ENCODE data around the gene TGM1. TPM values are rescaled to one million over a fixed set of nuclear protein-coding genes. Genes with fewer than 3 reads are reported as not detected.

Gene TGM1
- total RNA-seq, 1 donor from 2014 or later = 0.45 TPM

DNA sequence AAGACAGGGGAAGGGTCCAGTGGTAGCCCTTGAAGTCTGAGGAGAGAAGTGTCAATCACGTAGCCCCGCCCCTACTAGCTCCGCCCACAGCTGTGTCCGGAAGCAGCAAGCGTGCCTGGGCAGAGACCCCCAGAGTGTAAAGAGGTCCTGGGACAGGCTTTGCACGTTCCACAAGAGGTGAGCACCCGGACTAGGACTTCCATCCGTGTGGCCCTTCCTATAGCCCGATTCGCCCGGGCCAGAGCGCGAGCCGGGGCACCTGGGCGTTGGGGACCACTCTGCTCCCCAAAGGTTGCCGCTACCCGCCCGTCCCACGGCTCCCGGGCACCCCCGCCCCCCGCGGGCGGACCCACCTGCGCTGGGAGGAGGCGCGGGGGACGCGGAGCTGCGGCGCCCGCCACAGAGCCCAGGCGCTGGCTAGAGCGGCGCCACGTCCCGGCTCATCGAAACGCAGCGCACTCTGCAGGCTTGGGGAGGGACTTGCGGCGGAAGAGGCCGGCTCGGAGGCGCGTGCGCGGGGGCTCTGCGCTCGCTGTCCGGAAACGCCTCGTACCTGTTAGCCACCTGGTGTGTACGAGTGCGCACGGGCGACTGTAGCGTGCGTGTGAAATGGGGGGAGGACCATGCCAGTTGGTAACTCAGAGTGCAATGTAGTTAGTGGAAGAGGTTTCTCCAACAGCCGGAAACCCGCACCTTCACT, 8.3 kb upstream of the TGM1 start, which contains the start of gene RABGGTA:
Gene RABGGTA (minus strand): TSS at position 464 of the 700 bp plus-strand sequence. CDS start 482 bp downstream, outside the sequence.
- peak; percentile 58 for DNase-seq (ENCODE audit: low read depth)

DNA sequence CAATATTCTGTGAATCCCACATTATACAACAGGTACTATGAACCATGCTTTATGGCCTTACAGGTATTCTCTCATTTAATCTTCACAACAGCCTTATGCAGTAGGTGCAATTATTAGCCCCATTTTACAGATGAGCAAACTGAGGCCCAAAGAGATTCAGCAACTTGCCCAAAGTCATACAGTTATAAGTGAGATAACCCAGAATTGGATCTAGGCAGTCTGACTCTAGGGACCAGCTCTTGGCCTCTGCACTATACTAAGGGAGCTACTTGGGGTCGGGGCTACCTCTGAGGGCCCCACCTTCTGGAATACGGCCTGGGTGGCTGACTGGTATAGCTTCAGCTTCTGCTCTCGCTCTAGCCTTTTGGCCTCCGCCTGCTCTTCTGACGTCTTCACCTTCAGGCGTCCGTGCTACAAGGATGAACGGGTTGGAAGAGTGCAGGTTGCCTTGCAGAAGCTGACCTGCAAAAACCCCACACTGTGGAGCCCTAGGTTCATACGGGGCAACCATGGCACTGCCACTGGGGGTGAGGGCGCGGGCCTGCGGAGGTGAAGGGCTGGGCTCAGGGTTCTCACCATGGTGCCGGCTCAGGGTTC, 7.7 kb upstream of the TGM1 start:
- DNase-seq (ENCODE audit: low read depth) = no peak

DNA sequence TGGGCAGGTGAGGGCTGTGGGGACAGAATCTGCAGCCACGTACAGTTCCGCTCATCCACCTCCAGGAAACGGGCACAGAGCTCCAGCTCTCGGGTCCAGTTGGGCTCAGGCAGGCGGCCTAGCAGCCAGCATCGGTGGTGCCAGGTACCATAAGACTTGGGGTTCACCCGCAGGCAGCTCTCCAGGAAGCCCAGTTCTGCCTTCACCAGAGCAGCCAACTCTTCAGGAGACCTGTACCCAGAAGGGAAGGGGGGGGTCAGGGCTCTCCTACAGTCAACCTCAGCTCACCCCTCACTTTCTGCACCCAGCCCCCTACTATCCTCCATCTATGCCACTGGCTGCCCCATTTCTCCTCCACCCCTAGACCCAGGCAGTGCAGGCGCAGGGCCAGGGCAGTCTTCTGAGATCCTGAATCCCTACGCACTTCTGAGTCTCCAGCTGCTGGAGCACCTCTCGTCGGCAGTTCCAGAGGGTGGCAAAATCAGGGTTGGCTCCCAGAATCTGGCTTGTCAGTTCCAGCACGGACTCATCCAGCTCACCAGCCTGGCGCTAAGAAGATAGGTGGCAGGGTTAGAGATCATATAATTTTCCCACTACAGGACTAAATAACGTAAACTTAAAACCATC, 7.0 kb upstream of the TGM1 start:
- DNase-seq (ENCODE audit: low read depth) = no peak

DNA sequence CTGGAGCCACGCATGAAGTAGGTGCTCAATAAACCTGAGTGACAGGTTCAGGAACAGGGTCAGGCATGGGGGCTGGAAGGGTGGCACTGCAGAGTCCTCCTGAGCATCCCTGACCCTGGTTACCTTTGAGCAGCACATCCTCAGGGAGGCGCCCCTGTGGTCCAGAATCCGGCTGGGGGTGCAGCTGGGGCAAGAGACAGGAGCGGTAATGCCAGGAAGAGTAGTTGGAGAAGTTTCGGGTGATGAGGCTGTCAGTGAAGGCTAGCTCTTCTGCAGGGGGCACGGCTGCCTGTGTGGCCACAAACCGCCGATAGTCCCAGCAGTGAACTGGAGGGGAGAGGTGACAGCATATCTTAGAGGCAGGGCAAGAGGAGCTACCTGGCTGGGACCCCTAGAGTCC, 6.4 kb upstream of the TGM1 start:
- DNase-seq (ENCODE audit: low read depth) = no peak

DNA sequence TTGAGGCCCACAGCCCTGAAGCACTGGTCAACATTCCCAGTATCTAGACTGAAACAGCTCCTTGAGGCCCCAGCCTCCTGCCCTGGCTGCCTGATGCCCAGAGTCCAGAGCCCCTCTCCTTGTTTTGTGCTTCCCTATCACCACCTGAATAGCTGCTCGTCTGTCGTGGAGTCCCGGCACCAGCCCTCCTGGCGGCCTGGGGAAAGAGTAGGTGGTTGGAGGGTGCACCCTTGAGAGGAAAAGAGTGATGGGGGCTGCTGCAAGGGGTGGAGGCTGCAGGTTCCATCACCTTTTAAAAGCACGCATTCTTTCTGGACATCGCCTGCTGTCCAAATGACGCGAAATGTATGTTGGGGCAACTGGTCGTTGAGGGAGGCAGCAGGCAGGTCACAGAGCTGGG, 5.2 kb upstream of the TGM1 start:
- DNase-seq (ENCODE audit: low read depth) = no peak

DNA sequence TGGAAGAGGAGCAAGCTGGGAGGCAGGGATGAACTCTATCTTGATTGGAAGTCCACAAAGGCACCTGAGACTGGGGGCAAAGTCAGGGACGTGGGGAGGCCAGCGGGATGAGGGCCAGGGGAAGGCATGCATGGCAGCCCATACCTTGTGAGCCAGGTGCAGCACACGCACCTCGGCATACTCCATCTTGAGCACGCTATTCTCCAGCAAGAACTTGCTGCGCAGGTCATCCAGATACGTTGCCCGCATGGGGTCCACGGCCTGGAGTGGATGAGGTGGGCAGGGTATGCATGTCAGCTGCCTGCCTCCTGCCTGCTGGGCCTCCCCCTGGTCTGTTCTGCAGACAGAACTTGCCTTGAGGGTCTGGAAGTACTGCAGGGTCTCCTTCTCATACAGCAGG, 4.5 kb upstream of the TGM1 start:
- DNase-seq (ENCODE audit: low read depth) = no peak

DNA sequence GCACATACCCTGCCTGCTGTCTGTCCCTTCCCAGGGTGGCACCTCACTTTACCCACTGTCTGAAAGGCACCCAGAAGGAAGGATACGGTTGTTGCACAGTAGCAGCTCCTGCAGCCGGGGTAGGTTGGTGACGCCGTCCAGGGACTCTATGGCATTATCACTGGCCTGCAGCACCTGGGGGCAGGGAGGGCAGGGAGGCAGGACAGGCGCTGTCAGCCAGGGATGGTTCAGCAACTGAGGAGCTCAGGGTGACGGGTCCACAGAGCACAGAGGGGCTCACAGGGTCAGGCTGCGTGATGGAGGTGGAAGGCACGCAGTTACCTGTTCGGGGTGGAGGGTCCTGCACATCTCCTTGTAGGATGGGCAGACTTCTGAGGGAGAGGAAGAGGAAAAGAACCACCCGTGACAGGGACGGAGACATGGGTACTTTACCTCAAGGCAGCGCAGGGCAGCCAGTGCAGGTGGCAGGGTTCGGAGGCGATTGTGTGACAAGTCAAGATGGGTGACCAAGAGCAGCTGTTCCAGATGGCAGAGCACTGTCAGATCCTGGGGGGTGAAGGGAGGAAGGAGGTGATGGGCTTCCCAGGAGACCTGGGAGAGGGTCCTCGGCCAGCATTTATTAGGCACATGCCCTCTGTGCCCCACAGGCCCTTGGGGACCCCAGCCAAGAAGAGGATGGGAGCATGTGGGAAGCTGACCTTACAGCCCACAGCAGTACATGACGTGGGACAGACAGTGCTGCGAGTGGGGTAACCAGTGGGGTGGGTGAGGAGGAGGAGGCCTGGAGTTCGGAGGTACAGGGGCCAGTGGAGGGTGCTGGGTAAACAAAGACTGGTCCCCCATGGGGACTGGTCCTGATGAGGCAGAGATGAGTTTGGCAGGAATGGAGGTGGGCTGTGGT, 3.6 kb upstream of the TGM1 start:
- DNase-seq (ENCODE audit: low read depth) = no peak

DNA sequence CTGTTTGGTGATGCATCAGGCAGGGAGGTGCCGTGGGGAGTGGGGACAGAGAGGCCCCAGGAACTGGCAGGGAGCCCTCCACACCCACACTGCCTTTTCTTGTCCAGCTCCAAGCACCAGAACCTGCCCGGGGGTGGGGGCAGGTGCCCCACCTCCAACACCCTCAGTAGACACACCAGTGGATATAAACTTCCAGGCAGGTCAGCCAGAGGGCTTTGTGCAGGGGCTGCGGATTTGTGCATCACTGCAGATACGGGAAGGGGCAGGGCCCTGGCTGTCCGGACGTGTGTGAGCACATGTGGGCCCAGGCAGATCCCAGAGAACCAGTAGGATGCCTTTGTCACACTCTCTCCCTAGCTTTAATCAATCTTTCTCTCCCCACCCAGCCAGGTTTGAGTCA, 1.3 kb upstream of the TGM1 start:
- no peak for DNase-seq (ENCODE audit: low read depth)

DNA sequence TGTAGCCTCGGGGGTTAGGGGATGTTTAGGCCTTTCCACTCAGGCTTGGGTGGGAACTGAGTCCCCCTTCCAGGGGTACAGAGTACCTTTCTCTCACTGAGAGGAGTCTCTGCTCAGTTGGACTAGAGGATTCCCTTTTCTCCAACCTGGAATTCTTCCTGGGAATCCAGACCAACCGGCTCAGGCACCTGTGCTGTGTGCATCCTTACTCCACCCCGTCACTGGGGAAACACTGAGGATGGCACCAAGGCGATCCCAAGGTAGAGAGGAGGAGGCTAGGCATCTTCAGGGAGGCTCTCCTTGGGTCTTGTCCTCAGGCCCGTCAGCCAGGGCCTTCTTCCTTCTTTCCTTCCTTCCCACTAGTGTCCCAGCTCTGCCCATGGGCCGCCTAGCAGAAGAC, 871 bp upstream of the TGM1 start:
- DNase-seq (ENCODE audit: low read depth) = no peak

DNA sequence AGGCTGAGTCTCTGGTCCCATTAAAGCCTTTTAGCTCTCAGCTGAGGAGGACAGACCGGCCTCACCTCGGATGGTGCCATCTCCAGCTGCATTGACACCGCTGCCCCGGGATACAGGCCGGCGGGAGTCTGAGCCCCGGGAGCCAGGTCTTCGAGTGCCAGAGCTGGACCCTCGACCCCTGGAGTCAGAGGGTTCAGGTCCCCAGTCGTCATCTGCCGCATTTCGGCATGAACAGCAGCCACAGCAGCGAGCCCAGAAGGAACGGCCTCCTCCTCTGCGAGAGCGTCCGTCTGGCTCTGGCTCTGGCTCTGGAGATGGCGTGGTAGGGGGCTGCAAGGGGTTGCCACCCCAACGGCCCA, 1.0 kb downstream of the TGM1 start:
- no peak for DNase-seq (ENCODE audit: low read depth)

DNA sequence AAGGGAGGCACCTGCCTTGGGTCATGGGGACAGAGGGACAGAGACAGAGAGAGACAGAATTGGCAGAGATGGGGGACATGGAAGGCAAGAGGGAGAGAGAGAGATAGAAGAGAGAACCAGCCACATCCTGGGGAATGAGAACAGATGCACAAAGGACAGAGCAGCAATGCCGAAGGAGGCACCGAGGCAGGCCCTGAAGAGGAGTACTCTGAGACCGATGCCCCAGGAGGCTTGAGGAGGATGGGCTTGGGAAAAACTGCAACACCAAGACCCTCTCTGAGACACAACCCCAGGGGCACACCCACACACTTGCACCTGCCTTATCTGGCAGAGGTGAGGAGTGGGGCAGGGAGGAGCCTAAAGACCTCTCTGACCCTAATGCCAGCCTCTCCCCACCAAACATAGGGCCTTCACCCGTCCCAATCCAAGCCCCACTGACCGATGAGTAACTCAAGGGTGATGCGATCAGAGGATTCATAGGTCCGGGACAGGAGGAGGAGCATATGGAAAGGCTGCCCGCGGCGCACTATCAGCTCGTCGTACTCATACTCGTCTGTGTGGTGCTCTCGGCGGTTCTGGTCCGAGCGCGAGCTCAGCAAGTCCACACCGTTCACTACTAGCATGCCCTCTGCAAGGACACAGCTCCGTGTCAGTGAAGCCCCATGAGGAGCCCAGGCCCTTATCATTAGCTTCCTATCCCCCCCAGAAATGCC, 1.6 kb downstream of the TGM1 start:
- no peak for DNase-seq (ENCODE audit: low read depth)

DNA sequence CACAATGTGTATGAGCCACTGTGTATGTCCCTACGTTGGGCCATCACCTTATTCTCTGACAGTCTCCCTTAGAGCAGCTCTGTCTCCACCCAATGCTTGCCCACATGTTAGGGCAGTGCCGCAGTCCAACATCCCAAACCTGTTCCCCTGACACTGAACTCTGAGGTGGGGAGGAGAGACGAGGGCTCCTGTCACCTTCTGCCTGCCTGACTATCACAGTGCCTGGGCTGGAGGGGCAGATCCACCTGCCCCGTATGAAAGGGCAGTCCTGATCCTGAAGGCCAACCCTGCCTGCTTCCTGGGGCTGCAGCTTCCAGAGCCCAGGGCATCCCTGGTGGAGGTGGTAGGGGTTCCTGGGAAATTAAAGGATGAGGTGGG, 2.2 kb downstream of the TGM1 start:
- no peak for DNase-seq (ENCODE audit: low read depth)

DNA sequence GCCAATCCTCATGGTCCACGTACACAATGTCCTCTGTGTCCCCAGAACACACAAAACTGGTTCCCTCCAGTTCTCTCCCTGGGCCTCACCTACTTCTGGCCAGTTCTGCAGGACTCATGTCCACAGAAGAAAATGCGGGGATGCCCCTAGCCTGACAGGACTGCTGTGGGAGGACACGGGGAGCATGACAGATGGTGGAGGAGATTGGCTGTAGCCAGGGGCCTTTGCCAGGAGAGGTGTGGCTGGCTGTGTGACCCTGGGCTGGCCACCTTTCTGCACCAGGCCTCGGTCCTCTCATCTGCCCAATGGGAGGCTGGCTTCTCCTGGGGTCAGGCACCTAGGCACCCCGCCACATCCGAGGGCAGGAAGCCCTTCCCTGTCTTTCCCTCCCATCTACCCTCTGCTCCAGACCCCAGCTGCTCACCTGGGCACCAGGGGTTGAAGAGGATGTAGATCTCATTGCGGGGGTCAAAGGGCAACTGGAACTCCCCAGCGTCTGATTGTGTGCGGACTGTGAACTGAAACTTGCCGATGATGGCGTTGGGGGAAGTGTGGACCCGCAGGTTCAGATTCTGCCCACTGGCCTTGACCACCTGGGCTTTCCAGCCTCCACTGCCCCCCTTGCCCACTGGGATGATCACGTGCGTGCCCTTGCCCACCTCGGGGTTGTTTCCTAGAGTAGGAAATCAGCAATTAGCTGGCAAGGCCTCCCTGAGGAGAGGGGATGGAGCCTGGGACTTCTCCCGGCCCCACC, 2.8 kb downstream of the TGM1 start:
- no peak for DNase-seq (ENCODE audit: low read depth)

DNA sequence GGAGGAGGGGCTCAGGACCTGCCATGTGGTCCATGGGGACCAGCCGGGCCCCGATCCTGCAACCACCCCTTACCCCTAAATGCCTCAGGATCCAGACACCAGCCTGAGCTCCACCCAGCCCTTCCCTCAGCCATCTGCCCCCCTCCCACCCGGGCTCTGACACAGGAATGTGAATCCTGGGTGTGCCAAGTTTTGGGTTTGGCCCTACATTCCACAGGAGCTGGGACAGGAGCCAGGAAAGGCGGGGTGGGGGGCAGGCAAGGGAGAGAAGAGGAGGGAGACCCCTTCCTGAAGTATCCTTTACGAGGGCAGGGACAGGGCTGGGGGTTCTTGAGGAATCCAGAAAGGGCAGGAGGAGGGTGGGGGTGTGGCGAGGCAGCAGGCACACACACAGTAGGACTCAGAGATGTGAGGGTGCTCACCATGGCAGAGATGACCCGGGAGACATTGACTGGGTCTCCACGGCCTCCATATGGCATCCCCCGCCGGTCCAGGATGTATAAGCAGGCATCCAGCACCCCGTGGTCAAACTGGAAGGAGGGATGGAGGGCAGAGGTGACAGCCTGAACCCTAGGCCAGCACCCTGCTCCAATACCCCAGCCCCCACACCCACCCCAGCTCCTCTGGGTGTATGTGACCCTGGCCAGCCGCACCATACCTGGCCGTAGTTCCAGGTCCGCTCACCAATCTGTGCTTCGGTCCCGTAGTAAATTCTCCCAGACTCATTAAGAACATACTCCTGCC, 3.5 kb downstream of the TGM1 start:
- DNase-seq (ENCODE audit: low read depth) = no peak

DNA sequence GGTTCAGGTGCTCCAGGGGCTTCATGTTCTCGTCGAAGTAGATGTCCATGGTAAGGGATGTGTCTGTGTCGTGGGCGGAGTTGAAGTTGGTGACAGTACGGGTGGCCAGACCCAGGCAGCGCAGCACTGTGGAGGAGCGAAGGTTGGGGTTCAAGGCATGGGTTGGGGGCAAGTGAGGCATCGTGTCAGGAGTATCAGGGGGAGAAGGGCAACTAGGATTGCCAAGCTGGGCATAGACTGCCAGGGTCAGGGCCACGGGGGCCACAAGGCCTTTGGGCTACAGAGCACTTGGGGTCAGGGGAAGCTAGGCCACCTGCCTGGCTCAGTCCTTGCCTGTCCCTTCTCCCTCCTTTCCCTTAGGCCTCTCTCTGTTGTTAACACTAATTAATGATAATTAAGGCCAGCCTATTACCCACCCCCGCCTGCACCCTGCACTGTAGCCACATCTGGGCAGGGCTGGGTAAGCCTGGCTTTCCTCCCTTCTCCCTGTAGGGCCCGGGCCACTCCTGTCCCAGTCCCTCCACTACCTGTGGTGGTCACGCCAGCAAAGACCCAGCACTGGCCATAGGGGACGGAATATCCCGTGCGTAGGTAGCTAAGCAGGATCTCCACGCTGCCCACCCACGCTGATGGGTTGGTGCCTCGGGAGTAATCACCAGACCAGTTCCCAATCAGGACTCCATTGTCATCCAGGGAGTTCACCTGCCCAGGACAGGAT, 4.3 kb downstream of the TGM1 start:
- DNase-seq (ENCODE audit: low read depth) = no peak

DNA sequence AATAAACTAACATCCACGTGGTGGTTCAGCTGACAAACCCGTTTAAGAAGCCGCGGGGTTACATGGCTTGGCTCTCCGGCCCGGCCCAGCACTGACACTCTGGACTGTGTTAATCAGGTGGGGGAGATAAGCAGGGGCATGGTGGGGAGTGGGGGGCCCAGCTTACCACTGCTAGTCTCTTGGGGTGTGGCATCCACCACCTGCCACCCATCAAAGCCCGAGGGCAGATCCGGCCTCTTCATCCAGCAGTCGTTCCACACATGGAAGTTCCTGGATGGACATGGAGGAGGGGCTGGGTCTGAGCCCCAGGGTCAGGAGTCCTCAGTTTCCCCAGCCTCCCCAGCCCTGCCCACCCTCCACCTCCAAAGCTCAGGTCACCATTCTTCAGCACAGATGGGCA, 4.9 kb downstream of the TGM1 start:
- DNase-seq (ENCODE audit: low read depth) = no peak

DNA sequence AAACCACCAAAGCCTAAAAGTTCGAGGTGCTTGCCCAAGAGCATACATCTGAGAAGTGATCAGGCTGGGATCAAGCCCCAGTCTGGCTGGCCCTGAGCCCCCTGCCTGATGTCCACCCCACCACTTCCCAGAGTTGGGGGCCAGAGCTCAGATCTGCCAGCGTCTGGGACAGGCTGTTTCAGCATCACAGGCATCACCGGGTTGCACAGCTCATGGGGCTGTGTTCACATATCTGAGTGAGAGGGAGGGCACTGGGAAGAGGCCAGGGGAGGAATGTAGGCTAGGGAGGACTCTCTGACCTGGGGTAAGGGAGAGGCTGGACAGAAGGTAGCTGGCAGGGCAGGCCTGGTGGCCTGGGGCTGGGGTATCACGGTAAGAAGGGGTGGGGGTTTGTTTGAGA, 6.0 kb downstream of the TGM1 start:
- no peak for DNase-seq (ENCODE audit: low read depth)

DNA sequence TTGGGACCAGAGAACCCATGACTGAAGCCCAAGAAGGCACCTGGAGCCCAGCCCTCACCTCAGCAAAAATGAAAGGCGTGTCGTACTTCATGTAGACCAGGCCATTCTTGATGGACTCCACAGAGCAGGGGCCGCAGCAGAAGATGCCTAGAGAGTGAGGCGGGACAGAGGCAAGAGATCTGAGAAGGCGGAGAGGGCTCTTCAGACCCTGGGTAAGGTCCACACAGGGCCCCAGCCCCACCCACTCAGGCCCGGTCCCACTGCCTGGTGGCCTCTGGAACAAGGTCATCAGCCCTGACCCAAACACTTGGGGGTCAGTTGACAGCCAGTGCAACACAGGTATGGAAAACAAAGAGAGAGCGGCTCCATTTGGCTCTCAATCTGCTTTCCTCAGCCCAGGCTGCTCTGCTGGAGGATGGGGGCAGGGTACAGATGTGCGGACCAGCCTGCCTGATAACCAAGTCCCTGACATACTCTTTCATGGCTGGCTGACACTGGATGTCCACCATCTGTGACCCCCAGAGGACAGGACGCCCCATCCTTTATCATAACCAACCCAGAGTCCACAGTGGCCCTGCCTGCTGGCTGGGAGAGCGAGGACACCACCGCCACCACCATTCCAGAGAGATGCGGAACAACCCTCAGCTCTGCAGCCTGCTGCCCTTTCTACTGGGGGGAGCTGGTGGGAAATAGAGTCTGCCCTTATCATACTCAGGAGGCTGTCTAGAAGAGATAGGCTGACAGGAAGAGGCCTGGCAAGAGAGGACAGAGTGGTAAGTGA, 6.9 kb downstream of the TGM1 start:
- no peak for DNase-seq (ENCODE audit: low read depth)

DNA sequence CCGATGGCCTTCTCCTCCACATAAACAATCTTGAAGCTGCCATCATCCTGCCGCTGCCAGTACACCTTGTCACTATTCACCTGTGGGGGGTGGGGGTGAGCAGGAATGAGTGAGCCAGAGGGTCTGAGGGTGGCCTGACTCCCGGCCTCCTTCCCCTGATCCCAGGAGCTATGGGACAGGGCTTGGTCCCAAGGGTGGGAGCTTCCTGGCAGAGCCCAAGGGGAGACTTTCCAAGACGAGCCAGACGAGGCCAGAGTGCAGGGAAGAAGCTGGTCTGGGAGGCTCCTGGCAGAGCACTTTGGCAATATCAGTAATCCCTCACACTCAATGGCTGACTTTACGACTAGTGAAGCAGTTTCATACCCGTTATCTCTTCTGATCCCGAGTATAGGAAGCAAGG, 7.5 kb downstream of the TGM1 start:
- no peak for DNase-seq (ENCODE audit: low read depth)

Measured in renal cortical epithelial cell (primary cell).